OCI-LY3 (cell line): ENCODE measurements around the gene UNC5A.

Experiments used
- CTCF ChIP-seq: fragments of 200-600, 300-600 bp; sonication (generic); IDR thresholded peaks from 2 replicates; pipeline ENCODE4 v1.5.1; 2014; ENCODE audit warnings: antibody characterized with exemption, low read length, low read depth
- EZH2phosphoT487 ChIP-seq: fragments of 200-600 bp; shearing (Covaris generic); IDR thresholded peaks from 2 replicates; pipeline ENCODE4 v1.6.1; 2018; ENCODE audit warnings: antibody characterized with exemption, mixed run types, low read depth

GRCh38 chr5:176820937-176821336, 10.6 kb downstream of the UNC5A start:
- TF ChIP-seq CTCF (no peak), EZH2phosphoT487 (no peak)
